Stimulated activated naive CD8-positive, alpha-beta T cell treated with anti-CD3 and anti-CD28 coated beads, Interleukin-15, Interleukin-2, amounts not matched to agents 100 ng/mL and 50 ng/mL, for 24 hours (primary cell): ENCODE results near the gene THAP7.
A peak's percentile ranks its signal among the peaks of the same experiment; 100 is the strongest.
"Not testable (repeated sequence)": the region's sequence is repeated elsewhere in the genome, so short reads cannot be mapped to it uniquely, and the experiment has no call there.

Experiments
- H3K27ac Mint-ChIP-seq: one replicate; pipeline ENCODE4 v1.8.0; 2021; ENCODE audit warnings: mild to moderate bottlenecking, mixed read lengths
- H3K27me3 Mint-ChIP-seq: one replicate; pipeline ENCODE4 v1.8.0; 2021; ENCODE audit warnings: mixed read lengths
- H3K36me3 Mint-ChIP-seq: one replicate; pipeline ENCODE4 v1.8.0; 2021; ENCODE audit warnings: low read depth, mixed read lengths
- H3K4me1 Mint-ChIP-seq: one replicate; pipeline ENCODE4 v1.8.0; 2021; ENCODE audit warnings: low read depth, mixed read lengths
- H3K4me3 Mint-ChIP-seq: one replicate; pipeline ENCODE4 v1.8.0; 2021; ENCODE audit warnings: mild to moderate bottlenecking, mixed read lengths
- H3K9me3 Mint-ChIP-seq: one replicate; pipeline ENCODE4 v1.8.0; 2021; ENCODE audit warnings: mixed read lengths

The THAP7 gene

GRCh38 chr22:21009638-21010425 lies 7.9 kb upstream of the THAP7 start:
- Mint-ChIP-seq H3K27me3 (no peaks in the 10 kb centered on the region), H3K27ac (no peak overlapping the region), H3K9me3 (no peaks in the 10 kb centered on the region), H3K4me3 (no peak overlapping the region), H3K36me3 (no peaks in the 10 kb centered on the region), H3K4me1 (peaks cover 16% of the 10 kb centered on the region)

GRCh38 chr22:21009208-21009607 lies 7.3 kb upstream of the THAP7 start:
- not testable (repeated sequence) for H3K27me3 Mint-ChIP-seq, H3K4me1 Mint-ChIP-seq, H3K9me3 Mint-ChIP-seq, H3K27ac Mint-ChIP-seq, H3K36me3 Mint-ChIP-seq, H3K4me3 Mint-ChIP-seq

- peak overlapping the region; percentile 96 for H3K4me3 Mint-ChIP-seq
- peak overlapping the region; percentile 21 for H3K27ac Mint-ChIP-seq
Observed at GRCh38 chr22:21003782-21004181, 1.9 kb upstream of the THAP7 start.

GRCh38 chr22:21000987-21001600 lies 824 bp downstream of the THAP7 start:
- peaks cover 4% of the 10 kb centered on the region for H3K36me3 Mint-ChIP-seq

More at GRCh38 chr22:21003782-21004181, 1.9 kb upstream of the THAP7 start:
- Mint-ChIP-seq H3K4me1 (peaks cover 34% of the 10 kb centered on the region), H3K36me3 (peaks cover 4% of the 10 kb centered on the region), H3K27me3 (no peaks in the 10 kb centered on the region), H3K9me3 (no peaks in the 10 kb centered on the region)

GRCh38 chr22:21000207-21000986 lies 1.5 kb downstream of the THAP7 start:
- Mint-ChIP-seq H3K36me3 (peaks cover 4% of the 10 kb centered on the region), H3K9me3 (no peaks in the 10 kb centered on the region), H3K27ac (peak overlapping the region; percentile 99), H3K4me1 (peaks cover 34% of the 10 kb centered on the region), H3K4me3 (peak overlapping the region; percentile 96), H3K27me3 (no peaks in the 10 kb centered on the region)

More at GRCh38 chr22:21000987-21001600, 824 bp downstream of the THAP7 start:
- H3K4me3 Mint-ChIP-seq = peak overlapping the region; percentile 96
- H3K27ac Mint-ChIP-seq = peak overlapping the region; percentile 99
- H3K27me3 Mint-ChIP-seq = no peaks in the 10 kb centered on the region
- H3K9me3 Mint-ChIP-seq = no peaks in the 10 kb centered on the region
- H3K4me1 Mint-ChIP-seq = peaks cover 34% of the 10 kb centered on the region

- Mint-ChIP-seq H3K36me3 (peaks cover 4% of the 10 kb centered on the region), H3K4me3 (peak overlapping the region; percentile 96), H3K27me3 (no peaks in the 10 kb centered on the region), H3K4me1 (peaks cover 34% of the 10 kb centered on the region), H3K9me3 (no peaks in the 10 kb centered on the region), H3K27ac (peak overlapping the region; percentile 31)
Observed at GRCh38 chr22:20999350-21000206, 2.3 kb downstream of the THAP7 start.

GRCh38 chr22:20998411-20999336 lies 3.2 kb downstream of the THAP7 start:
- Mint-ChIP-seq H3K27ac (peak overlapping the region; percentile 76), H3K36me3 (peaks cover 4% of the 10 kb centered on the region), H3K4me3 (no peak overlapping the region), H3K4me1 (peaks cover 31% of the 10 kb centered on the region), H3K9me3 (no peaks in the 10 kb centered on the region), H3K27me3 (no peaks in the 10 kb centered on the region)

- H3K27ac Mint-ChIP-seq = no peak overlapping the region
- H3K4me3 Mint-ChIP-seq = no peak overlapping the region
- peaks cover 21% of the 10 kb centered on the region for H3K4me1 Mint-ChIP-seq
- no peaks in the 10 kb centered on the region for H3K27me3 Mint-ChIP-seq
- peaks cover 4% of the 10 kb centered on the region for H3K36me3 Mint-ChIP-seq
- H3K9me3 Mint-ChIP-seq = no peaks in the 10 kb centered on the region
Observed at GRCh38 chr22:20997536-20998257, 4.2 kb downstream of the THAP7 start.

- H3K4me1 Mint-ChIP-seq = peaks cover 21% of the 10 kb centered on the region
- no peak overlapping the region for H3K4me3 Mint-ChIP-seq
- H3K9me3 Mint-ChIP-seq = no peaks in the 10 kb centered on the region
- H3K27ac Mint-ChIP-seq = no peak overlapping the region
- H3K36me3 Mint-ChIP-seq = peaks cover 4% of the 10 kb centered on the region
- no peaks in the 10 kb centered on the region for H3K27me3 Mint-ChIP-seq
Observed at GRCh38 chr22:20996598-20997535, 5.1 kb downstream of the THAP7 start.

- Mint-ChIP-seq H3K27me3 (no peaks in the 10 kb centered on the region), H3K27ac (no peak overlapping the region), H3K4me1 (peaks cover 14% of the 10 kb centered on the region), H3K4me3 (no peak overlapping the region), H3K36me3 (no peaks in the 10 kb centered on the region), H3K9me3 (no peaks in the 10 kb centered on the region)
Observed at GRCh38 chr22:20996031-20996410, 5.9 kb downstream of the THAP7 start.

GRCh38 chr22:20995329-20996030 lies 6.4 kb downstream of the THAP7 start:
- Mint-ChIP-seq H3K27me3 (no peaks in the 10 kb centered on the region), H3K36me3 (peaks cover 1% of the 10 kb centered on the region), H3K4me3 (no peak overlapping the region), H3K9me3 (no peaks in the 10 kb centered on the region), H3K27ac (no peak overlapping the region), H3K4me1 (peaks cover 11% of the 10 kb centered on the region)

- Mint-ChIP-seq H3K4me1 (peaks cover 7% of the 10 kb centered on the region), H3K27ac (no peak overlapping the region), H3K36me3 (peaks cover 6% of the 10 kb centered on the region), H3K4me3 (no peak overlapping the region), H3K9me3 (no peaks in the 10 kb centered on the region), H3K27me3 (no peaks in the 10 kb centered on the region)
Observed at GRCh38 chr22:20994902-20995241, 7.0 kb downstream of the THAP7 start.
